AG09309 (cell line): Measurements from ENCODE around the gene CBY2.

Source experiments
- DNase-seq: peaks from one replicate; pipeline ENCODE4 v3.0.0-alpha.2; 2010; ENCODE audit warnings: low read depth
- H3K4me3 ChIP-seq: 2 replicates; pipeline ENCODE4 v1.5.1; 2011; ENCODE audit warnings: mild to moderate bottlenecking, low read depth, low read length, moderate library complexity; ENCODE audit not compliant: control insufficient read depth
- CTCF ChIP-seq: IDR thresholded peaks from 2 replicates; pipeline ENCODE4 v1.5.1; 2011; ENCODE audit warnings: mild to moderate bottlenecking, low read depth, low read length, inconsistent platforms; ENCODE audit not compliant: insufficient read depth, control insufficient read depth; ENCODE audit errors: missing control alignments

CBY2 gene

GRCh38 chr13:45733361-45733760 is 31.2 kb downstream of the CBY2 start:
- DNase-seq, result no peak
- no peak for TF ChIP-seq CTCF
- H3K4me3 ChIP-seq, result no peak overlapping the region

GRCh38 chr13:45737571-45738017 is 35.5 kb downstream of the CBY2 start:
- H3K4me3 ChIP-seq, result no peak overlapping the region
- no peak for TF ChIP-seq CTCF
- DNase-seq, result no peak

GRCh38 chr13:45742985-45743384 is 40.9 kb downstream of the CBY2 start:
- TF ChIP-seq CTCF, result no peak
- DNase-seq, result no peak
- no peak overlapping the region for H3K4me3 ChIP-seq

- H3K4me3 ChIP-seq, result no peak overlapping the region
- no peak for DNase-seq
- no peak for TF ChIP-seq CTCF
Observed at GRCh38 chr13:45744979-45745378, 42.9 kb downstream of the CBY2 start.

- no peak overlapping the region for H3K4me3 ChIP-seq
- no peak for TF ChIP-seq CTCF
- DNase-seq, result no peak
Observed at GRCh38 chr13:45747071-45747470, 45.0 kb downstream of the CBY2 start.

GRCh38 chr13:45748941-45749759 is 47.0 kb downstream of the CBY2 start:
- TF ChIP-seq CTCF, result no peak
- no peak overlapping the region for H3K4me3 ChIP-seq
- no peak for DNase-seq
